Caco-2 (cell line): ENCODE data around the gene ACER2. TPM values are rescaled to one million over a fixed set of nuclear protein-coding genes. Genes with fewer than 3 reads are reported as not detected.

ENCODE experiments used
- BruUV-seq: library from RNA; stranded (reverse); fragments of 400-500 nt; replicated peaks from 2 replicates; lab custom pipeline; 2021; lab: Mats Ljungman, UMichigan
- CTCF ChIA-PET: fragments of 300-600 bp; sonication (Branson Sonifier 250); formaldehyde crosslinking; loops from one replicate; lab custom pipeline; 2022; ENCODE audit warnings: antibody characterized with exemption; lab: Charles Lee
- POLR2A ChIA-PET: fragments of 300-600 bp; sonication (Branson Sonifier 250); formaldehyde crosslinking; loops from one replicate; lab custom pipeline; 2022; ENCODE audit warnings: antibody characterized with exemption; lab: Charles Lee
- DNase-seq, 2 experiments: peaks; one replicate each; pipeline versions ENCODE4 v3.0.0 to v3.0.0-alpha.2; 2020 to 2022
- H3K27me3 ChIP-seq: replicated peaks from 2 replicates; pipeline ENCODE4 v1.6.0; 2011; ENCODE audit warnings: low read length; ENCODE audit not compliant: control insufficient read depth, insufficient read depth
- H3K36me3 ChIP-seq: 2 replicates; pipeline ENCODE4 v1.5.1; 2011; ENCODE audit warnings: low read length; ENCODE audit not compliant: control insufficient read depth, insufficient read depth
- H3K4me1 ChIP-seq: fragments of 250-450 bp; sonication (Bioruptor Pico); 2 replicates; pipeline ENCODE4 v1.5.1; 2020; ENCODE audit warnings: mild to moderate bottlenecking
- H3K4me3 ChIP-seq: 2 replicates; pipeline ENCODE4 v1.5.1; 2011; ENCODE audit warnings: low read depth, mild to moderate bottlenecking, control low read depth, low read length
- H3K9me3 ChIP-seq: fragments of 250-450 bp; sonication (Bioruptor Pico); 2 replicates; pipeline ENCODE4 v1.5.1; 2020; ENCODE audit warnings: mild to moderate bottlenecking, moderate library complexity
- H3K27ac Mint-ChIP-seq: one replicate; pipeline ENCODE4 v1.8.0; 2022; ENCODE audit warnings: mixed read lengths; ENCODE audit not compliant: unreplicated experiment
- H3K27me3 Mint-ChIP-seq: one replicate; pipeline ENCODE4 v1.8.0; 2022; ENCODE audit warnings: mixed read lengths; ENCODE audit not compliant: insufficient read depth, unreplicated experiment
- H3K36me3 Mint-ChIP-seq: one replicate; pipeline ENCODE4 v1.8.0; 2022; ENCODE audit warnings: mild to moderate bottlenecking, mixed read lengths; ENCODE audit not compliant: insufficient read depth, unreplicated experiment
- H3K4me1 Mint-ChIP-seq: one replicate; pipeline ENCODE4 v1.8.0; 2022; ENCODE audit warnings: low read depth, mixed read lengths; ENCODE audit not compliant: unreplicated experiment
- H3K4me3 Mint-ChIP-seq: one replicate; pipeline ENCODE4 v1.8.0; 2022; ENCODE audit warnings: mild to moderate bottlenecking, moderate library complexity, mixed read lengths; ENCODE audit not compliant: unreplicated experiment
- H3K9me3 Mint-ChIP-seq: one replicate; pipeline ENCODE4 v1.8.0; 2022; ENCODE audit warnings: mixed read lengths; ENCODE audit not compliant: unreplicated experiment
- intact Hi-C: fragments of 100-400 bp; cut with micrococcal nuclease; formaldehyde crosslinking; loops from one replicate; pipeline ENCODE4 v1.10.0; 2022; ENCODE audit not compliant: unreplicated experiment
- total RNA-seq: library from RNA; stranded (reverse); gene quantifications from 2 replicates; pipeline ENCODE4 v1.2.3, GENCODE V29; 2022
- TF ChIP-seq, protein P1 (sequence below), 2 experiments: fragments of 200-600 bp in 1 of 2; IDR thresholded peaks; 1 replicate in 1 of 2; 2 replicates in 1 of 2; pipeline versions ENCODE4 v1.5.1 to v1.8.0; 2011 to 2022; ENCODE audit warnings: antibody characterized with exemption in 1 of 2, control low read depth in 1 of 2, inconsistent platforms in 1 of 2, low read depth in 1 of 2, low read length in 1 of 2, mild to moderate bottlenecking in 1 of 2, moderate library complexity in 1 of 2; ENCODE audit not compliant: insufficient read depth in 1 of 2, severe bottlenecking in 1 of 2, unreplicated experiment in 1 of 2

Gene ACER2
- total RNA-seq, 1 experiment from 2014 or later = 2.4 TPM

DNA sequence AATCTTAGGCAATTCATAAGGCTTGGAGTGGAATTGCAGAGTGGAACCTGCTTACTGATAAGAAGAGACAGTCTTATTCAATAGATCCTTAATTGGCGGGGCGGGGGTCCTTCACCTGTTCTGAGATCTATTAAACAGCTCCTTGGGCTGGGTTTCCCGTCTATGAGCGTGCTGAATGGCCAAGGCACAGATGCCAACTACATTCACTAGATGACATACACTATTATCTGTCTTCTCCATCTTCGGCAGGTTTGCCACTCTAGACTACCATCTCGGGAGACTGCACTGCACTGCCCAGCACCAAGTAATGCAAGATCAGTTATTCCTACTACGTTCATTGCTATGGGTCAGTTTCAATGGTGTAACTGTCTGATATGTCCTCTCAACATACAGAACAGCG, 81.5 kb downstream of the ACER2 start:
- no peaks in the 10 kb centered on the region for H3K27me3 ChIP-seq
- ChIA-PET CTCF (no interaction called here), POLR2A (no interaction called here)
- Mint-ChIP-seq H3K27ac (no peak overlapping the region), H3K36me3 (no peaks in the 10 kb centered on the region), H3K27me3 (peaks cover 10% of the 10 kb centered on the region), H3K4me3 (no peak overlapping the region), H3K9me3 (no peaks in the 10 kb centered on the region), H3K4me1 (no peaks in the 10 kb centered on the region)
- no peaks in the 10 kb centered on the region for H3K9me3 ChIP-seq
- no peaks in the 10 kb centered on the region for H3K36me3 ChIP-seq
- DNase-seq = no peak
- no peaks in the 10 kb centered on the region for H3K4me1 ChIP-seq
- TF ChIP-seq, protein P1, sequence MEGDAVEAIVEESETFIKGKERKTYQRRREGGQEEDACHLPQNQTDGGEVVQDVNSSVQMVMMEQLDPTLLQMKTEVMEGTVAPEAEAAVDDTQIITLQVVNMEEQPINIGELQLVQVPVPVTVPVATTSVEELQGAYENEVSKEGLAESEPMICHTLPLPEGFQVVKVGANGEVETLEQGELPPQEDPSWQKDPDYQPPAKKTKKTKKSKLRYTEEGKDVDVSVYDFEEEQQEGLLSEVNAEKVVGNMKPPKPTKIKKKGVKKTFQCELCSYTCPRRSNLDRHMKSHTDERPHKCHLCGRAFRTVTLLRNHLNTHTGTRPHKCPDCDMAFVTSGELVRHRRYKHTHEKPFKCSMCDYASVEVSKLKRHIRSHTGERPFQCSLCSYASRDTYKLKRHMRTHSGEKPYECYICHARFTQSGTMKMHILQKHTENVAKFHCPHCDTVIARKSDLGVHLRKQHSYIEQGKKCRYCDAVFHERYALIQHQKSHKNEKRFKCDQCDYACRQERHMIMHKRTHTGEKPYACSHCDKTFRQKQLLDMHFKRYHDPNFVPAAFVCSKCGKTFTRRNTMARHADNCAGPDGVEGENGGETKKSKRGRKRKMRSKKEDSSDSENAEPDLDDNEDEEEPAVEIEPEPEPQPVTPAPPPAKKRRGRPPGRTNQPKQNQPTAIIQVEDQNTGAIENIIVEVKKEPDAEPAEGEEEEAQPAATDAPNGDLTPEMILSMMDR (IDR thresholded peaks at IDR 0.05; ENCODE audit: insufficient read depth in 1 of 2, low read depth in 1 of 2, low read length in 1 of 2, severe bottlenecking in 1 of 2, unreplicated experiment in 1 of 2) = no peak
- no TSS peak for BruUV-seq
- intact Hi-C loops = no loop called here
- no peak overlapping the region for H3K4me3 ChIP-seq

DNA sequence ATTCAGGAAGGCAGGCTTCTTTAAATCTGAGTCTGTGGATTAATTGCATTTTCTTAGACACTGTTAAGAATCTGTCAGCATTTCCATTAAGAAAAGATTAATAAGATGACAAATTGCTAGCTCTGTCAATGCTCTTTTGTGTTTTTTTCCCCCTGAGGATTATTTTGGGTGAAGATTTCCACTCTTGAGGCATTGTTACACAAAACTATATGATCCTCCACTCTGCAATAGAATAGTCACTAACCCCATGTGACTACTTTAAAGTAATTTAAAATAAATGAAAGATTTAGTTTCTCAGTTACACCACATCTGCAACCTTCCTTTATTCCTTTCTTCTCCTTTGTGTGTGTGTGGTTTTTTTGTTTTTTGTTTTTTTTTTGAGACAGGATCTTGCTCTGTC, 82.0 kb downstream of the ACER2 start:
- H3K27me3 Mint-ChIP-seq = peaks cover 8% of the 10 kb centered on the region
- H3K9me3 Mint-ChIP-seq = no peaks in the 10 kb centered on the region
- intact Hi-C loops = no loop called here
- ChIA-PET POLR2A (no interaction called here), CTCF (no interaction called here)
- no peak overlapping the region for H3K4me3 Mint-ChIP-seq
- Histone ChIP-seq H3K36me3 (no peaks in the 10 kb centered on the region), H3K4me3 (no peak overlapping the region), H3K4me1 (no peaks in the 10 kb centered on the region), H3K27me3 (no peaks in the 10 kb centered on the region), H3K9me3 (no peaks in the 10 kb centered on the region)
- no peak for DNase-seq
- no peaks in the 10 kb centered on the region for H3K36me3 Mint-ChIP-seq
- BruUV-seq = no TSS peak
- H3K27ac Mint-ChIP-seq = no peak overlapping the region
- H3K4me1 Mint-ChIP-seq = no peaks in the 10 kb centered on the region
- TF ChIP-seq, protein P1 (IDR thresholded peaks at IDR 0.05; ENCODE audit: insufficient read depth in 1 of 2, low read depth in 1 of 2, low read length in 1 of 2, severe bottlenecking in 1 of 2, unreplicated experiment in 1 of 2) = no peak

DNA sequence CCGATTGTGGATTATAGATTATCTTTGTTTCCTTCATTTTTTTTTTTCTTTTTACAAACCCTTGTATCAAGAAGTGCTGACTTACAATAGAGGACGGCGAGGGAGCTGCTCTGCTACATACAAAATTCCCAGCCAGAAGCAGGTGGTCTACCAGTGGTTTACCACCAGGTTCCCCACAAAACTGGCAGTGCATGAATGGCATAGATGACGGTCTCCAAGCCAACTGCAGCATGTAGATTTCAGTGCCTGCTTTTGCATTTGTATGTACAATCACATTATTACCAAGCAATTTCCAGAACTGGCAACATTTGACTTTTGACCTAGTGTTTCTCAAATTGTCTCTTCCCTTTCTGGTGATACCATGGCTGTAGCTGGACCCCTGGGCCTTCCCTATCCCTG, 84.0 kb downstream of the ACER2 start:
- Mint-ChIP-seq H3K4me3 (no peak overlapping the region), H3K9me3 (no peaks in the 10 kb centered on the region), H3K36me3 (no peaks in the 10 kb centered on the region), H3K27me3 (peaks cover 8% of the 10 kb centered on the region), H3K4me1 (no peaks in the 10 kb centered on the region), H3K27ac (no peak overlapping the region)
- POLR2A ChIA-PET = no interaction called here
- Histone ChIP-seq H3K4me1 (no peaks in the 10 kb centered on the region), H3K27me3 (no peaks in the 10 kb centered on the region), H3K9me3 (no peaks in the 10 kb centered on the region), H3K4me3 (no peak overlapping the region), H3K36me3 (no peaks in the 10 kb centered on the region)
- TF ChIP-seq, protein P1 (IDR thresholded peaks at IDR 0.05; ENCODE audit: insufficient read depth in 1 of 2, low read depth in 1 of 2, low read length in 1 of 2, severe bottlenecking in 1 of 2, unreplicated experiment in 1 of 2) = no peak
- no TSS peak for BruUV-seq
- no peak for DNase-seq
- intact Hi-C loops = loop anchor here (1.0 kb wide), 2 partner anchors 149 to 430 kb away; no protein-coding TSS in a partner anchor
- CTCF ChIA-PET = no interaction called here
